A673 (cell line): Measurements from ENCODE around the gene NUTM1. TPM values are rescaled to one million over a fixed set of nuclear protein-coding genes. Genes with fewer than 3 reads are reported as not detected.

ENCODE experiments used
- BruUV-seq: library from RNA; stranded (reverse); fragments of 400-500 nt; replicated peaks from 2 replicates; lab custom pipeline; 2021; lab: Mats Ljungman, UMichigan
- CTCF ChIA-PET: fragments of 300-600 bp; sonication (Branson Sonifier 250); formaldehyde crosslinking; loops from one replicate; lab custom pipeline; 2022; ENCODE audit warnings: antibody characterized with exemption; lab: Charles Lee
- POLR2A ChIA-PET: fragments of 300-600 bp; sonication (Branson Sonifier 250); formaldehyde crosslinking; loops from one replicate; lab custom pipeline; 2022; ENCODE audit warnings: antibody characterized with exemption; ENCODE audit not compliant: low non-redundant PET; lab: Charles Lee
- DNase-seq: peaks from one replicate; pipeline ENCODE4 v3.0.0-alpha.2; 2015; ENCODE audit warnings: low spot score
- H3K27ac ChIP-seq: fragments of 200-600 bp; sonication (generic); 2 replicates; pipeline ENCODE4 v1.5.1; 2016; ENCODE audit warnings: mixed run types, low read depth, mild to moderate bottlenecking, mixed read lengths, antibody characterized with exemption, low read length; ENCODE audit not compliant: poor library complexity, severe bottlenecking
- H3K27me3 ChIP-seq: fragments of 200-600 bp; sonication (generic); replicated peaks from 2 replicates; pipeline ENCODE4 v1.6.1; 2017; ENCODE audit warnings: mixed run types, low read depth, mild to moderate bottlenecking, mixed read lengths, antibody characterized with exemption, low read length; ENCODE audit not compliant: insufficient read depth, poor library complexity
- H3K36me3 ChIP-seq: fragments of 200-600 bp; sonication (generic); 2 replicates; pipeline ENCODE4 v1.6.1; 2016; ENCODE audit warnings: mixed run types, mild to moderate bottlenecking, mixed read lengths, antibody characterized with exemption, low read length; ENCODE audit not compliant: insufficient read depth, poor library complexity, severe bottlenecking
- H3K4me1 ChIP-seq: fragments of 200-600 bp; sonication (generic); 2 replicates; pipeline ENCODE4 v1.6.1; 2017; ENCODE audit warnings: mixed run types, mild to moderate bottlenecking, mixed read lengths, antibody characterized with exemption, low read length; ENCODE audit not compliant: insufficient read depth, poor library complexity, severe bottlenecking
- H3K4me3 ChIP-seq: fragments of 200-600 bp; sonication (generic); 2 replicates; pipeline ENCODE4 v1.5.1; 2016; ENCODE audit warnings: low read depth, mixed run types, mild to moderate bottlenecking, mixed read lengths, low read length; ENCODE audit not compliant: poor library complexity, severe bottlenecking
- H3K9me3 ChIP-seq: fragments of 200-600 bp; sonication (generic); 2 replicates; pipeline ENCODE4 v1.6.1; 2016; ENCODE audit warnings: mixed run types, low read depth, mild to moderate bottlenecking, mixed read lengths, antibody characterized with exemption, low read length; ENCODE audit not compliant: poor library complexity, severe bottlenecking
- CTCF ChIP-seq: fragments of 300-800, 200-600 bp; sonication (generic); conservative IDR thresholded peaks from 2 replicates; pipeline ENCODE4 v1.5.1; 2017; ENCODE audit warnings: low read depth, mild to moderate bottlenecking, antibody characterized with exemption, low read length, moderate library complexity, mixed read lengths
- EZH2 ChIP-seq: fragments of 200-600 bp; sonication (generic); IDR thresholded peaks from 2 replicates; pipeline ENCODE4 v1.6.1; 2017; ENCODE audit warnings: borderline replicate concordance, low read depth, mild to moderate bottlenecking, mixed read lengths, antibody characterized with exemption, low read length; ENCODE audit not compliant: poor library complexity, severe bottlenecking
- intact Hi-C: fragments of 100-400 bp; cut with micrococcal nuclease; formaldehyde crosslinking; loops from one replicate; pipeline ENCODE4 v1.10.0; 2022; ENCODE audit not compliant: unreplicated experiment
- total RNA-seq: library from RNA; stranded (reverse); gene quantifications from 2 replicates; pipeline ENCODE4 v1.2.3, GENCODE V29; 2021

The NUTM1 gene
- total RNA-seq, 1 experiment from 2014 or later = not detected

- ChIA-PET CTCF (no interaction called here), POLR2A (no interaction called here)
These were observed 10.5 kb downstream of the NUTM1 start for GRCh38 chr15:34353627-34354026.

GRCh38 chr15:34354286-34354685 is 11.2 kb downstream of the NUTM1 start:
- intact Hi-C loops = no loop called here
- ChIA-PET CTCF (no interaction called here), POLR2A (no interaction called here)
- no peaks in the 10 kb centered on the region for H3K27me3 ChIP-seq
- H3K27ac ChIP-seq = no peak overlapping the region
- no peak for DNase-seq
- BruUV-seq = no TSS peak
- H3K36me3 ChIP-seq = no peaks in the 10 kb centered on the region
- no peak overlapping the region for H3K4me3 ChIP-seq
- TF ChIP-seq CTCF = no peak
- no peaks in the 10 kb centered on the region for H3K4me1 ChIP-seq
- H3K9me3 ChIP-seq = no peaks in the 10 kb centered on the region

More at GRCh38 chr15:34353627-34354026, 10.5 kb downstream of the NUTM1 start:
- TF ChIP-seq CTCF (no peak), EZH2 (no peak)
- Histone ChIP-seq H3K9me3 (no peaks in the 10 kb centered on the region), H3K4me1 (no peaks in the 10 kb centered on the region), H3K27ac (no peak overlapping the region), H3K36me3 (no peaks in the 10 kb centered on the region), H3K4me3 (no peak overlapping the region), H3K27me3 (no peaks in the 10 kb centered on the region)
- BruUV-seq = no TSS peak
- DNase-seq = no peak
- intact Hi-C loops = no loop called here

- no TSS peak for BruUV-seq
- TF ChIP-seq EZH2 (no peak), CTCF (no peak)
- H3K27me3 ChIP-seq = no peaks in the 10 kb centered on the region
These were observed 12.1 kb downstream of the NUTM1 start for GRCh38 chr15:34355241-34355640.

More at GRCh38 chr15:34355241-34355640, 12.1 kb downstream of the NUTM1 start:
- ChIA-PET CTCF (no interaction called here), POLR2A (no interaction called here)
- Histone ChIP-seq H3K4me1 (no peaks in the 10 kb centered on the region), H3K36me3 (peaks cover 6% of the 10 kb centered on the region), H3K9me3 (no peaks in the 10 kb centered on the region), H3K27ac (no peak overlapping the region), H3K4me3 (no peak overlapping the region)
- no peak for DNase-seq
- intact Hi-C loops = no loop called here
